ENCODE measurements around the gene HSF2BP.
"Not testable (repeated sequence)": the region's sequence is repeated elsewhere in the genome, so short reads cannot be mapped to it uniquely, and the experiment has no call there.

Gene HSF2BP

GRCh38 chr21:43624339-43624738 is 34.9 kb downstream of the HSF2BP start:
- peaks cover 18% of the 10 kb centered on the region for H3K9me3 Mint-ChIP-seq
- TF ChIP-seq CTCF (IDR thresholded peaks at IDR 0.05; ENCODE audit: unreplicated experiment in 3 of 3) = no peak
- peaks cover 3% of the 10 kb centered on the region for H3K27me3 Mint-ChIP-seq (ENCODE audit: low read depth)
- H3K27ac Mint-ChIP-seq = no peak overlapping the region
- H3K4me3 Mint-ChIP-seq = no peak overlapping the region
- H3K36me3 Mint-ChIP-seq (ENCODE audit: low read depth) = peaks cover 29% of the 10 kb centered on the region
- H3K4me1 Mint-ChIP-seq = no peaks in the 10 kb centered on the region

- no peak for TF ChIP-seq CTCF (IDR thresholded peaks at IDR 0.05; ENCODE audit: unreplicated experiment in 3 of 3)
- Mint-ChIP-seq H3K9me3 (peaks cover 20% of the 10 kb centered on the region), H3K36me3 (ENCODE audit: low read depth) (peaks cover 21% of the 10 kb centered on the region), H3K27me3 (ENCODE audit: low read depth) (peaks cover 3% of the 10 kb centered on the region), H3K27ac (no peak overlapping the region), H3K4me3 (no peak overlapping the region), H3K4me1 (no peaks in the 10 kb centered on the region)
Observed at GRCh38 chr21:43623588-43623987, 35.7 kb downstream of the HSF2BP start.

GRCh38 chr21:43622796-43623195 is 36.5 kb downstream of the HSF2BP start:
- no peaks in the 10 kb centered on the region for H3K4me1 Mint-ChIP-seq
- H3K9me3 Mint-ChIP-seq = peaks cover 15% of the 10 kb centered on the region
- H3K4me3 Mint-ChIP-seq = no peak overlapping the region
- peaks cover 3% of the 10 kb centered on the region for H3K27me3 Mint-ChIP-seq (ENCODE audit: low read depth)
- H3K36me3 Mint-ChIP-seq (ENCODE audit: low read depth) = peaks cover 14% of the 10 kb centered on the region
- H3K27ac Mint-ChIP-seq = no peak overlapping the region
- TF ChIP-seq CTCF (IDR thresholded peaks at IDR 0.05; ENCODE audit: unreplicated experiment in 3 of 3) = no peak

GRCh38 chr21:43619856-43620255 is 39.4 kb downstream of the HSF2BP start:
- no peak overlapping the region for H3K4me3 Mint-ChIP-seq
- H3K27me3 Mint-ChIP-seq (ENCODE audit: low read depth) = peaks cover 3% of the 10 kb centered on the region
- no peak overlapping the region for H3K27ac Mint-ChIP-seq
- peaks cover 15% of the 10 kb centered on the region for H3K9me3 Mint-ChIP-seq
- TF ChIP-seq CTCF (IDR thresholded peaks at IDR 0.05; ENCODE audit: unreplicated experiment in 3 of 3) = no peak
- no peaks in the 10 kb centered on the region for H3K4me1 Mint-ChIP-seq
- H3K36me3 Mint-ChIP-seq (ENCODE audit: low read depth) = peaks cover 13% of the 10 kb centered on the region

GRCh38 chr21:43619344-43619743 is 39.9 kb downstream of the HSF2BP start:
- Mint-ChIP-seq H3K4me1 (no peaks in the 10 kb centered on the region), H3K9me3 (peaks cover 15% of the 10 kb centered on the region), H3K36me3 (ENCODE audit: low read depth) (peaks cover 13% of the 10 kb centered on the region), H3K27ac (no peak overlapping the region), H3K27me3 (ENCODE audit: low read depth) (peaks cover 3% of the 10 kb centered on the region), H3K4me3 (no peak overlapping the region)
- TF ChIP-seq CTCF (IDR thresholded peaks at IDR 0.05; ENCODE audit: unreplicated experiment in 3 of 3) = no peak

GRCh38 chr21:43618940-43619339 is 40.3 kb downstream of the HSF2BP start:
- Mint-ChIP-seq H3K36me3 (ENCODE audit: low read depth) (peaks cover 13% of the 10 kb centered on the region), H3K27me3 (ENCODE audit: low read depth) (peaks cover 3% of the 10 kb centered on the region), H3K9me3 (peaks cover 15% of the 10 kb centered on the region), H3K27ac (no peak overlapping the region), H3K4me1 (no peaks in the 10 kb centered on the region), H3K4me3 (no peak overlapping the region)
- TF ChIP-seq CTCF (IDR thresholded peaks at IDR 0.05; ENCODE audit: unreplicated experiment in 3 of 3) = no peak

- H3K27ac Mint-ChIP-seq = not testable (repeated sequence)
- H3K9me3 Mint-ChIP-seq = peaks cover 15% of the 10 kb centered on the region
Observed at GRCh38 chr21:43616861-43617260, 42.4 kb downstream of the HSF2BP start.

More at GRCh38 chr21:43616861-43617260, 42.4 kb downstream of the HSF2BP start:
- peaks cover 13% of the 10 kb centered on the region for H3K36me3 Mint-ChIP-seq (ENCODE audit: low read depth)
- H3K4me3 Mint-ChIP-seq, H3K4me1 Mint-ChIP-seq: not testable (repeated sequence)
- H3K27me3 Mint-ChIP-seq (ENCODE audit: low read depth) = peaks cover 10% of the 10 kb centered on the region
